Glomerular visceral epithelial cell (primary cell): Measurements from ENCODE around the gene RNF175.

ENCODE experiments used
- DNase-seq: peaks from one replicate; pipeline ENCODE4 v3.0.0-alpha.2; 2016; ENCODE audit errors: extremely low spot score

The RNF175 gene

GRCh38 chr4:153748378-153748777, 11.4 kb downstream of the RNF175 start:
- DNase-seq: peak; percentile 76

- DNase-seq: no peak
Measured at GRCh38 chr4:153747406-153747955, 12.3 kb downstream of the RNF175 start.

- DNase-seq: no peak
Measured at GRCh38 chr4:153745651-153746050, 14.2 kb downstream of the RNF175 start.

- DNase-seq: no peak
Measured at GRCh38 chr4:153741541-153741940, 18.3 kb downstream of the RNF175 start.

GRCh38 chr4:153735906-153736461, 23.8 kb downstream of the RNF175 start:
- DNase-seq: no peak

- no peak for DNase-seq
Measured at GRCh38 chr4:153733751-153734448, 25.9 kb downstream of the RNF175 start.

- peak; percentile 66 for DNase-seq
Measured at GRCh38 chr4:153731239-153731638, 28.6 kb downstream of the RNF175 start.

- no peak for DNase-seq
Measured at GRCh38 chr4:153729895-153730294, 29.9 kb downstream of the RNF175 start.

GRCh38 chr4:153728660-153729059, 31.2 kb downstream of the RNF175 start:
- no peak for DNase-seq

GRCh38 chr4:153728151-153728550, 31.7 kb downstream of the RNF175 start:
- no peak for DNase-seq

- DNase-seq: no peak
Measured at GRCh38 chr4:153725831-153726154, 34.0 kb downstream of the RNF175 start.

GRCh38 chr4:153725136-153725830, 34.5 kb downstream of the RNF175 start:
- no peak for DNase-seq

GRCh38 chr4:153724606-153725005, 35.2 kb downstream of the RNF175 start:
- no peak for DNase-seq

GRCh38 chr4:153722036-153722435, 37.8 kb downstream of the RNF175 start:
- DNase-seq: no peak

GRCh38 chr4:153713866-153714646, 45.8 kb downstream of the RNF175 start:
- peak; percentile 13 for DNase-seq

GRCh38 chr4:153710681-153711080, 49.1 kb downstream of the RNF175 start:
- no peak for DNase-seq

GRCh38 chr4:153706519-153706918, 53.3 kb downstream of the RNF175 start:
- DNase-seq: no peak

- no peak for DNase-seq
Measured at GRCh38 chr4:153705743-153706468, 53.9 kb downstream of the RNF175 start.

GRCh38 chr4:153704522-153704921, 55.3 kb downstream of the RNF175 start:
- DNase-seq: no peak

GRCh38 chr4:153684971-153685371, 74.9 kb downstream of the RNF175 start:
- DNase-seq: no peak

GRCh38 chr4:153684182-153684970, 75.4 kb downstream of the RNF175 start, which contains the start of gene TLR2:
TLR2 (plus strand) TSS chr4:153684280; CDS start chr4:153702908, 18,628 bp downstream.
- DNase-seq: peak; percentile 24
